GM12875 (cell line): ENCODE results near the gene NDUFS7.

ENCODE experiments used
- H3K4me3 ChIP-seq: one replicate; pipeline ENCODE4 v1.5.1; 2011; ENCODE audit warnings: low read depth, low read length, control low read depth
- CTCF ChIP-seq: IDR thresholded peaks from 2 replicates; pipeline ENCODE4 v1.5.1; 2011; ENCODE audit warnings: low read depth, mild to moderate bottlenecking, control low read depth, inconsistent platforms, low read length, moderate library complexity, borderline replicate concordance; ENCODE audit not compliant: insufficient read depth

The NDUFS7 gene

GRCh38 chr19:1427221-1427920 lies 43.7 kb downstream of the NDUFS7 start:
- TF ChIP-seq CTCF = no peak
- H3K4me3 ChIP-seq = no peak overlapping the region

- H3K4me3 ChIP-seq = no peak overlapping the region
- TF ChIP-seq CTCF = no peak
Measured at GRCh38 chr19:1428738-1429391, 45.2 kb downstream of the NDUFS7 start.

GRCh38 chr19:1429750-1430149 lies 46.0 kb downstream of the NDUFS7 start:
- TF ChIP-seq CTCF = no peak
- no peak overlapping the region for H3K4me3 ChIP-seq

GRCh38 chr19:1430246-1430645 lies 46.5 kb downstream of the NDUFS7 start:
- no peak overlapping the region for H3K4me3 ChIP-seq
- TF ChIP-seq CTCF = no peak

- H3K4me3 ChIP-seq = no peak overlapping the region
Measured at GRCh38 chr19:1431759-1432506, 48.2 kb downstream of the NDUFS7 start.

GRCh38 chr19:1432507-1432887 lies 48.8 kb downstream of the NDUFS7 start:
- no peak overlapping the region for H3K4me3 ChIP-seq
- no peak for TF ChIP-seq CTCF

More at GRCh38 chr19:1431759-1432506, 48.2 kb downstream of the NDUFS7 start:
- no peak for TF ChIP-seq CTCF
